VCaP (cell line): Measurements from ENCODE around the gene SEMA3A.

Experiments used
- H3K27ac ChIP-seq: fragments of 450-650 bp; 2 replicates; pipeline ENCODE4 v1.5.1; 2017
- CTCF ChIP-seq: fragments of 450-650 bp; conservative IDR thresholded peaks from 2 replicates; pipeline ENCODE4 v1.5.1; 2017; ENCODE audit warnings: mild to moderate bottlenecking, moderate library complexity

SEMA3A gene

GRCh38 chr7:84170646-84171045, 23.9 kb downstream of the SEMA3A start:
- no peak overlapping the region for H3K27ac ChIP-seq
- TF ChIP-seq CTCF = no peak

- no peak overlapping the region for H3K27ac ChIP-seq
- TF ChIP-seq CTCF = no peak
Measured at GRCh38 chr7:84162584-84162983, 32.0 kb downstream of the SEMA3A start.

- TF ChIP-seq CTCF = no peak
- no peak overlapping the region for H3K27ac ChIP-seq
Measured at GRCh38 chr7:84162125-84162524, 32.5 kb downstream of the SEMA3A start.

- no peak for TF ChIP-seq CTCF
- H3K27ac ChIP-seq = no peak overlapping the region
Measured at GRCh38 chr7:84161398-84161797, 33.2 kb downstream of the SEMA3A start.

GRCh38 chr7:84159435-84159834, 35.2 kb downstream of the SEMA3A start:
- no peak for TF ChIP-seq CTCF
- no peak overlapping the region for H3K27ac ChIP-seq

- H3K27ac ChIP-seq = no peak overlapping the region
- no peak for TF ChIP-seq CTCF
Measured at GRCh38 chr7:84157171-84157570, 37.4 kb downstream of the SEMA3A start.

- TF ChIP-seq CTCF = no peak
- no peak overlapping the region for H3K27ac ChIP-seq
Measured at GRCh38 chr7:84154991-84155781, 39.4 kb downstream of the SEMA3A start.
